Measurements from ENCODE around the gene SP7. TPM values are rescaled to one million over a fixed set of nuclear protein-coding genes. Genes with fewer than 3 reads are reported as not detected.

The SP7 gene
- total RNA-seq, 1 experiment from 2014 or later, result not detected

- Histone ChIP-seq H3K9ac (ENCODE audit: extremely low read depth, insufficient read length, low read length) (no peak overlapping the region), H4K8ac (replicated peaks; ENCODE audit: insufficient read length, low read depth, low read length) (no peak overlapping the region), H3K79me2 (ENCODE audit: insufficient read depth, low read length) (no peaks in the 10 kb centered on the region), H2BK5ac (ENCODE audit: insufficient read length, low read length) (no peak overlapping the region), H3K27me3 (ENCODE audit: insufficient read depth, low read length) (peaks cover 15% of the 10 kb centered on the region), H3K4me2 (ENCODE audit: insufficient read depth, insufficient read length, low read length) (peak overlapping the region; percentile 27), H2BK15ac (ENCODE audit: low read depth, low read length) (no peak overlapping the region), H3K56ac (ENCODE audit: insufficient read length, low read depth, low read length) (no peak overlapping the region), H2AFZ (ENCODE audit: low read length) (no peak overlapping the region), H4K5ac (ENCODE audit: insufficient read length, low read depth, low read length) (no peak overlapping the region), H3K9me3 (ENCODE audit: control insufficient read depth, low read depth, low read length) (no peaks in the 10 kb centered on the region), H4K91ac (ENCODE audit: insufficient read length, low read depth, low read length) (no peak overlapping the region), H3K4ac (ENCODE audit: low read depth, low read length) (no peak overlapping the region), H3T11ph (ENCODE audit: low read length) (no peak overlapping the region), H3K79me1 (ENCODE audit: insufficient read depth, low read depth, low read length, poor library complexity, severe bottlenecking) (no peaks in the 10 kb centered on the region), H2BK20ac (ENCODE audit: low read depth, low read length, poor library complexity, severe bottlenecking) (no peak overlapping the region), H3K23ac (ENCODE audit: insufficient read length, low read depth, low read length) (no peak overlapping the region), H4K20me1 (ENCODE audit: control insufficient read depth, insufficient read depth, insufficient read length) (no peaks in the 10 kb centered on the region), H3K14ac (ENCODE audit: insufficient read depth, low read length) (no peak overlapping the region), H2BK12ac (ENCODE audit: insufficient read length, low read depth, low read length) (no peak overlapping the region), H2BK120ac (ENCODE audit: low read depth, low read length, poor library complexity, severe bottlenecking) (no peak overlapping the region), H3K27ac (ENCODE audit: insufficient read length, low read depth, low read length) (no peak overlapping the region), H3K18ac (ENCODE audit: insufficient read length, low read depth, low read length) (no peak overlapping the region), H3K4me1 (ENCODE audit: insufficient read depth, low read length) (no peaks in the 10 kb centered on the region), H2AK5ac (ENCODE audit: insufficient read length, low read length) (no peak overlapping the region), H3K23me2 (ENCODE audit: insufficient read length, low read depth, low read length, poor library complexity, severe bottlenecking) (peaks cover 20% of the 10 kb centered on the region)
- Mint-ChIP-seq H3K4me3 (peak overlapping the region; percentile 55 to 82), H3K4me1 (peaks cover 27 to 46% of the 10 kb centered on the region in 2 experiments), H3K36me3 (ENCODE audit: insufficient read depth in 1 of 3, low read depth in 3 of 3) (peaks cover 0 to 1% (median 0%) of the 10 kb centered on the region in 3 experiments; a peak in 2 of 7 replicates), H3K9me3 (no peaks in the 10 kb centered on the region; a peak in 1 of 5 replicates), H3K27me3 (ENCODE audit: low read depth) (peaks cover 77% of the 10 kb centered on the region), H3K27ac (no peak overlapping the region)
- no CpG with 5 or more reads among the region's 50 CpGs for WGBS (ENCODE audit: extremely low coverage, insufficient read length, low lambda C conversion rate)
- DNase-seq, result peak; percentile 60
- no peak for TF ChIP-seq CTCF (conservative IDR thresholded peaks at IDR 0.05)
Measured at GRCh38 chr12:53325511-53326061, 10.6 kb downstream of the SP7 start.
